ENCODE data around the gene TACR1. TPM values are rescaled to one million over a fixed set of nuclear protein-coding genes. Genes with fewer than 3 reads are reported as not detected.

The TACR1 gene
- total and polyA plus RNA-seq, 7 donors, result 0.03 to 0.37 (median 0.13) TPM

DNA sequence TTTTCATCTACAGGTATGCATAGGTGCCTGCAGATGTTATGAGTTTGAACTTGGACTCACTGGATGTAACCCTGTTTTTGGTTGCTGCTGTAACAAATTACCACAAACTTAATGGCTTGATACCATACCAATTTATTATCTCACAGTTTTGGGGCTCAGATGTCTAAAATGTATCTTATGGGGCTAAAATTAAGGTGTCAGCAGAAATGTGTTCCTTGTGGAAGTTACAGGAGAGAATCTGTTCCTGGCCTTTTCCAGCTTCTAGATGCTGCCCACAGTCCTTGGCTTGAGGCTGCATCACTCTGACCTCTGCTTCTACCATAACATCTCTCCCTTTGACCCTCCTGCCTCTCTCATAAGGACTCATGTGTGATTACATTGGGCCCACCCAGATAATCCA, 193.3 kb downstream of the TACR1 start:
- DNase-seq, result no peak
- TF ChIP-seq, protein P1, sequence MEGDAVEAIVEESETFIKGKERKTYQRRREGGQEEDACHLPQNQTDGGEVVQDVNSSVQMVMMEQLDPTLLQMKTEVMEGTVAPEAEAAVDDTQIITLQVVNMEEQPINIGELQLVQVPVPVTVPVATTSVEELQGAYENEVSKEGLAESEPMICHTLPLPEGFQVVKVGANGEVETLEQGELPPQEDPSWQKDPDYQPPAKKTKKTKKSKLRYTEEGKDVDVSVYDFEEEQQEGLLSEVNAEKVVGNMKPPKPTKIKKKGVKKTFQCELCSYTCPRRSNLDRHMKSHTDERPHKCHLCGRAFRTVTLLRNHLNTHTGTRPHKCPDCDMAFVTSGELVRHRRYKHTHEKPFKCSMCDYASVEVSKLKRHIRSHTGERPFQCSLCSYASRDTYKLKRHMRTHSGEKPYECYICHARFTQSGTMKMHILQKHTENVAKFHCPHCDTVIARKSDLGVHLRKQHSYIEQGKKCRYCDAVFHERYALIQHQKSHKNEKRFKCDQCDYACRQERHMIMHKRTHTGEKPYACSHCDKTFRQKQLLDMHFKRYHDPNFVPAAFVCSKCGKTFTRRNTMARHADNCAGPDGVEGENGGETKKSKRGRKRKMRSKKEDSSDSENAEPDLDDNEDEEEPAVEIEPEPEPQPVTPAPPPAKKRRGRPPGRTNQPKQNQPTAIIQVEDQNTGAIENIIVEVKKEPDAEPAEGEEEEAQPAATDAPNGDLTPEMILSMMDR (IDR thresholded peaks at IDR 0.05), result no peak
- no peaks in the 10 kb centered on the region for H3K36me3 ChIP-seq (ENCODE audit: insufficient read depth in 1 of 2, low read depth in 1 of 2)
- H3K27ac ChIP-seq, result no peak overlapping the region
- no peaks in the 10 kb centered on the region for H3K4me1 ChIP-seq
- no peak overlapping the region for H3K4me3 ChIP-seq
- intact Hi-C loops (cut with DNase I), result no loop called here
- H3K9me3 ChIP-seq, result no peaks in the 10 kb centered on the region
- H3K27me3 ChIP-seq (ENCODE audit: insufficient read depth in 3 of 3, low read length in 2 of 3), result no peaks in the 10 kb centered on the region
- ATAC-seq, result no peak

DNA sequence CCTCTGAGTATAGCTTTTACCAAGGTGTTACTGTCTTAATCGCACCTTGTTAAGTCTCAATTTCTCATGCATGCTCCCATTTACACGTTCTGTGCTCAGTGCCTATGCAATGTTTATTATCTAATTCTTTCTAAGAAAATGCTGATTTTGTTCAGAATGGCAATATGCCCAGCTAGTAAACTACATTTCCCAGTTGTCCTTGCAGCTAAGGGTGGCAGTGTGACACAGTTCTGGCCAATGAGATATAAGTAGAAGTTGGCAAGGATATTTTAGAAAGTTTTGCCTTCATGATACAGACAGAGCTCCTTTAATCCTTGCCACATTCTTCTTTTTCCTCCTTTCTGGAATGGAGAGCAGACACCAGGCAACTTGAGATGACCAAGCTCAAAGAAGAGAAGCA, 195.5 kb downstream of the TACR1 start:
- Histone ChIP-seq H3K36me3 (ENCODE audit: insufficient read depth in 1 of 2, low read depth in 1 of 2) (no peaks in the 10 kb centered on the region), H3K9me3 (peaks cover under 1% of the 10 kb centered on the region), H3K27me3 (ENCODE audit: insufficient read depth in 3 of 3, low read length in 2 of 3) (no peaks in the 10 kb centered on the region), H3K4me1 (no peaks in the 10 kb centered on the region), H3K4me3 (no peak overlapping the region), H3K27ac (no peak overlapping the region)
- DNase-seq (no peak), ATAC-seq (no peak)
- intact Hi-C loops (cut with DNase I), result no loop called here
- 65 to 81% (median 69%) methylated on average over 2 of the region's 2 CpGs for WGBS, 3 donors
- TF ChIP-seq, protein P1 (IDR thresholded peaks at IDR 0.05), result no peak

DNA sequence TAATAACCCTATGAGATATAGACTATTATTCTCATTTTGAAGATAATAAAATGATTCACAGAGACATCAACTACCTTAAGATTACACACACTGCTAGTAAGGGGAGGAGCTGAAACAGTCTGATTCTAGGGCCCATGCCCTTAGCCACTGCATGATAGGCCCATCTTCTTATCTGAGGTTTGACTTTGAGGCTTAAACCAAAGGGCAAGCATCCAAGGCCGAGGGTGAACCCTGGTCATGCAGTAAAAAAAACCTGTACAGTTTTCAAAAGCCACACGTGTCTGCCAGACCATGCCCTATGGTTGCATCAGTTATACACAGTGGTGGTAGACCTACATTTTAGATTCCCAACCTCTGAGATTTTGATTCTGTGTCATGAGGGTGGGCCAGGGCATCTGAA, 196.0 kb downstream of the TACR1 start:
- Histone ChIP-seq H3K27me3 (ENCODE audit: insufficient read depth in 3 of 3, low read length in 2 of 3) (no peaks in the 10 kb centered on the region), H3K4me3 (no peak overlapping the region), H3K4me1 (no peaks in the 10 kb centered on the region), H3K36me3 (ENCODE audit: insufficient read depth in 1 of 2, low read depth in 1 of 2) (no peaks in the 10 kb centered on the region), H3K27ac (no peak overlapping the region), H3K9me3 (peaks cover 5% of the 10 kb centered on the region)
- DNase-seq (no peak), ATAC-seq (no peak)
- TF ChIP-seq, protein P1 (IDR thresholded peaks at IDR 0.05), result no peak
- intact Hi-C loops (cut with DNase I), result no loop called here
- WGBS, 3 donors, result 50 to 67% (median 60%) methylated on average over 2 of the region's 2 CpGs

DNA sequence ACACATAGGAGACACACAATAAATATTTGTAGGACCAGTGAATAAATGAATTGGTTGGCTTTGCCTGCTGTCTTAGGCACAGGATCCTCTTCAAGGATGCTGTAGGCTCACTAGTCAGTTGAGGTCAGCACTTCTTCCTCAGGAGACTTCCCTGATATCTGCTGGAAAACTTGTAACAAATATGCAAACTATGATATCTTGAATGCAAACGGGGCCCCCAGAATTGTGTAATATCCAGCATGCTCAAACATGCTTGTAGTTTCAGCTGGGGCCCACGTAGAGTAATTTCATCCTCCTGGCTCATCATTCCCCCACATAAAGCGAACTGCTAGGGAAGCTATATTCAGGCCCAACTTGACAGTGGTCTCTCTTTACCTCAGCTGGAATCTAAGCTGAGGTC, 197.3 kb downstream of the TACR1 start:
- intact Hi-C loops (cut with DNase I), result no loop called here
- TF ChIP-seq, protein P1 (IDR thresholded peaks at IDR 0.05), result no peak
- no peak for ATAC-seq
- Histone ChIP-seq H3K4me1 (no peaks in the 10 kb centered on the region), H3K4me3 (no peak overlapping the region), H3K9me3 (peaks cover 9% of the 10 kb centered on the region), H3K27ac (no peak overlapping the region), H3K27me3 (ENCODE audit: insufficient read depth in 3 of 3, low read length in 2 of 3) (no peaks in the 10 kb centered on the region), H3K36me3 (ENCODE audit: insufficient read depth in 1 of 2, low read depth in 1 of 2) (no peaks in the 10 kb centered on the region)
- 81 to 90% (median 83%) methylated on average over 3 of the region's 3 CpGs for WGBS, 3 donors
- no peak for DNase-seq

DNA sequence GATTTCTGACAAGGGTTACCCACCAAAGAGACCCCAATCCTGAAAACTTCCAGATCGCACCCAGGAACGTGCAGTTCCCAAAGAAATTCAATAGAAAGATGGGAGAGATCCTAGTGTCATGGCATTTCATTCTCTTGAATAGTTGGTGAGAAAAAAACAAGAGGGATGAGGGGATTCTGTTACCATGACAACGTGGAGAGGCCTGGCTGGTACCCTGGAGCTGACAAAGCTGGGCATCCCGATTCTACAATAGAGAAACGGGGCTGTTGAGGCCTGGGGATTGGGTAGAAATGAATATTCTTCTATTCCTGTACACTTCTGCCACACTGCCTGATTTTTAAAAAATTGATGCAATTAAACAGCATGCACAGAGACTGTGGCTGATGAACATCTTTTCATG, 199.9 kb downstream of the TACR1 start:
- 91 to 95% (median 94%) methylated on average over 5 of the region's 5 CpGs for WGBS, 3 donors
- no peak overlapping the region for H3K4me3 ChIP-seq
- TF ChIP-seq, protein P1 (IDR thresholded peaks at IDR 0.05), result no peak
- no peaks in the 10 kb centered on the region for H3K27me3 ChIP-seq (ENCODE audit: insufficient read depth in 3 of 3, low read length in 2 of 3)
- H3K4me1 ChIP-seq, result no peaks in the 10 kb centered on the region
- no peaks in the 10 kb centered on the region for H3K36me3 ChIP-seq (ENCODE audit: insufficient read depth in 1 of 2, low read depth in 1 of 2)
- no peak overlapping the region for H3K27ac ChIP-seq
- DNase-seq (no peak), ATAC-seq (no peak)
- peaks cover 9% of the 10 kb centered on the region for H3K9me3 ChIP-seq
- intact Hi-C loops (cut with DNase I), result loop anchor here in 1 of 2 donors (5.0 kb wide), 1 partner anchor 1388 kb away; no protein-coding TSS in a partner anchor

Data from psoas muscle (tissue), 8 donors.